Measurements from ENCODE around the gene ELF5.
A peak's percentile ranks its signal among the peaks of the same experiment; 100 is the strongest.

The ELF5 gene

DNA sequence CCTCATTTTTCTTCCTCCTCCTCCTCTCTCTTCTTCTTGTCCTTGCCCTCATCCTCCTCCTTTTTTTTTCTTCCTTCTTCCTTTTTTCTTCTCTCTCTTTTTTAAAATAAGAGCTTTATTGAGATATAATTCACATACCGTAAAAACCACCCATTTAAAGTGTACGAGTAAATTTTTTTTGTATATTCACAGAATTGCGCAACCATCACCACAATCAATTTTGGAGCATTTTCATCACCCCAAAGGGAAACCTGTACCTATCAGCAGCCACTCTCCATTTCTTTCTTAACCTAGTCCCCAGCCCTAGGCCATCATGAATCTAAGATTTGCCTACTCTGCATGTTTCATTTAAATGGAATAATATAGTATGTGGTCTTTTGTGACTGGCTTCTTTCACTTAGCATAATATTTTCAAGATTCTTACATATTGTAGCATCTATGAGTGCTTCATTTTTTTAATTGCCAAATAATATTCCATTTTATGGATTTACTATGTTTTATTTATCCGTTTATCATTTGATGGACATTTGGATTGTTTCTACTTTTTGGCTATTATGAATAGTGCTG, 39.9 kb downstream of the ELF5 start:
- DNase-seq (ENCODE audit: low read depth) = peak; percentile 35
- TF ChIP-seq MYC (IDR thresholded peaks at IDR 0.05; ENCODE audit: low read depth, low read length) = no peak
- TF ChIP-seq, protein P1, sequence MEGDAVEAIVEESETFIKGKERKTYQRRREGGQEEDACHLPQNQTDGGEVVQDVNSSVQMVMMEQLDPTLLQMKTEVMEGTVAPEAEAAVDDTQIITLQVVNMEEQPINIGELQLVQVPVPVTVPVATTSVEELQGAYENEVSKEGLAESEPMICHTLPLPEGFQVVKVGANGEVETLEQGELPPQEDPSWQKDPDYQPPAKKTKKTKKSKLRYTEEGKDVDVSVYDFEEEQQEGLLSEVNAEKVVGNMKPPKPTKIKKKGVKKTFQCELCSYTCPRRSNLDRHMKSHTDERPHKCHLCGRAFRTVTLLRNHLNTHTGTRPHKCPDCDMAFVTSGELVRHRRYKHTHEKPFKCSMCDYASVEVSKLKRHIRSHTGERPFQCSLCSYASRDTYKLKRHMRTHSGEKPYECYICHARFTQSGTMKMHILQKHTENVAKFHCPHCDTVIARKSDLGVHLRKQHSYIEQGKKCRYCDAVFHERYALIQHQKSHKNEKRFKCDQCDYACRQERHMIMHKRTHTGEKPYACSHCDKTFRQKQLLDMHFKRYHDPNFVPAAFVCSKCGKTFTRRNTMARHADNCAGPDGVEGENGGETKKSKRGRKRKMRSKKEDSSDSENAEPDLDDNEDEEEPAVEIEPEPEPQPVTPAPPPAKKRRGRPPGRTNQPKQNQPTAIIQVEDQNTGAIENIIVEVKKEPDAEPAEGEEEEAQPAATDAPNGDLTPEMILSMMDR (IDR thresholded peaks at IDR 0.05; ENCODE audit: low read depth, low read length) = no peak
- TF ChIP-seq, protein P2, sequence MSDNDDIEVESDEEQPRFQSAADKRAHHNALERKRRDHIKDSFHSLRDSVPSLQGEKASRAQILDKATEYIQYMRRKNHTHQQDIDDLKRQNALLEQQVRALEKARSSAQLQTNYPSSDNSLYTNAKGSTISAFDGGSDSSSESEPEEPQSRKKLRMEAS (IDR thresholded peaks at IDR 0.05; ENCODE audit: low read depth, low read length) = no peak
- TF ChIP-seq POLR2A (IDR thresholded peaks at IDR 0.05; ENCODE audit: extremely low read depth, insufficient read length) = no peak
- no peak overlapping the region for H3K4me3 ChIP-seq (ENCODE audit: low read depth, low read length)

DNA sequence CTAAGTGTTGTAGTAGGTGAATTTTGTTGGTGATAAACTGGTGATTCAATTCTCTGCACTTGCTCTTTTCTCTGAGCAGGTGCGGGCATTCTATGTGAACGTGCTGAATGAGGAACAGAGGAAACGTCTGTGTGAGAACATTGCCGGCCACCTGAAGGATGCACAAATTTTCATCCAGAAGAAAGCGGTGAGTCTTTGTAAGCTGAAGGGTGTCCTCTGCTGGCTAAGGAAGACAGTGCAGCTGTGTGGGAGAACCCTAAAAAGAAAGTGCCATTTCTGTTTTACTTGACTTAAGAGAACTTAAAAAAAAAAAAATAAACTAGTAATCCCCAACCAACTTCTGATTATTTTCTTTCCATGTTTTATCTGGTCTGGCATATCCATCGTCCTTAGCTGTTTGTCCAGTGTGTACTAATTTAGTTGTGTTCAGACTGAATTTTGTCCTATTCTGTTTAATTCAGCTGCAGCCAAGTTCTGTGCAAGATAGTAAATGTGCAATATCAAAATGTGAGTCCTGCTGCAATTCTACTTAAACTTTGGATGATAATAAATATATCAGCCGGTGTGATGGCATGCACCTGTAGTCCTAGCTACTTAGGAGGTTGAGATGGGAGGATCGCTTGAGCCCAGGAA, 45.3 kb downstream of the ELF5 start:
- H3K4me3 ChIP-seq (ENCODE audit: low read depth, low read length) = no peak overlapping the region
- TF ChIP-seq, protein P1 (IDR thresholded peaks at IDR 0.05; ENCODE audit: low read depth, low read length) = peak; percentile 90
- TF ChIP-seq MYC (IDR thresholded peaks at IDR 0.05; ENCODE audit: low read depth, low read length) (no peak), POLR2A (IDR thresholded peaks at IDR 0.05; ENCODE audit: extremely low read depth, insufficient read length) (no peak)
- TF ChIP-seq, protein P2 (IDR thresholded peaks at IDR 0.05; ENCODE audit: low read depth, low read length) = no peak
- peak; percentile 76 for DNase-seq (ENCODE audit: low read depth)

DNA sequence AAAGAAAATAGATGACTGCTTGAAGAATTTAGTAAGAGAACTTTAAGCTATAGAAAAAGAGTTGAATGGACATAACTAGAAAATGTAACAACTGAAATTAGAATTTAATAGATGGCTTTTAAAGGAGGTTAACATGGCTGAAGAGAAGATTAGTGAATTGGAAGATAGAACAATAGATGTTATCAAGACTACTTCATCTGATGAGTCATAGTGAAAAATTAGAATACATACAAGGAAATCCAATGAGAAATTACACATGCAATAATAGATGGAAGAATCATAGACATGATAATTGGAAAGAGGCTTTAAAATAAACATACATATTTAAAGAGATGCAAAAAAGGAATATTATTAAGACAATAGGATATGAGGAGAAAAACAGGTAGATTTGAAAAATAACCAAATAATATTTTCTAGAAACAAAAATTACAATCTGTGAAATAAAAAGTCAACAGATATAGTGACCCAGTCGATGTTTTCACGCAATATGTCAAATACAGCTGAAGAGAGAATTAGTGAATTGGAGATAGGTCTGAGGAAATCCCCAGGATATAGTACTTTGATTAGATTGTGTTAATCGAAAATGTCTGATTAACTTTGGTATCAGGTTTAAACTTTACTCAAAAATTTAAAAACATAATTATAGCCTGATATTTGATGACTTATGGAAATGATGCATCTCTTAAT, 46.6 kb downstream of the ELF5 start:
- TF ChIP-seq, protein P2 (IDR thresholded peaks at IDR 0.05; ENCODE audit: low read depth, low read length) = no peak
- TF ChIP-seq, protein P1 (IDR thresholded peaks at IDR 0.05; ENCODE audit: low read depth, low read length) = no peak
- TF ChIP-seq MYC (IDR thresholded peaks at IDR 0.05; ENCODE audit: low read depth, low read length) = no peak
- TF ChIP-seq POLR2A (IDR thresholded peaks at IDR 0.05; ENCODE audit: extremely low read depth, insufficient read length) = no peak
- H3K4me3 ChIP-seq (ENCODE audit: low read depth, low read length) = no peak overlapping the region
- no peak for DNase-seq (ENCODE audit: low read depth)

DNA sequence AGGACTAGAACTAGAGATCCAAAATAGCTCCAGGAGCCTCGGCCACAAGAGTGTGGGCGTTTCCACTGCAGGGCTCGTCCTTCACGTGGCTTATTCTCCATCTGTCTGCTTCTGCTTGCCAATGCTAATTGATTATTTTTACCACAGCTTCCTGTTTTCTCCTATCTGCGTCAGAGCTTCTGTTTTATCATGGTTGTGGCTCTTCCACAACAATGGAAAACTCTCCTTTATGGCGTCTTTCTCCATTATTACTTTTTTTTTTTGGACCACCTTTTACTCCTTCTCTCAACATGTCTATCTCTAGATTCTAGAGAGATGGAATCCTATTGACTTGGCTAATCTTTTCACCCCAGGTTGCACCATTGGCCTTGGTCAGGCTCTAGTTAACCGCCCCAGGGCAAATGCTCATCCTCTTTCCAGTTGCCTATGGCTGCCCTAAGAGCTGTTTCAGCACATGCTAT, 49.0 kb downstream of the ELF5 start:
- TF ChIP-seq MYC (IDR thresholded peaks at IDR 0.05; ENCODE audit: low read depth, low read length) (peak; percentile 88), POLR2A (IDR thresholded peaks at IDR 0.05; ENCODE audit: extremely low read depth, insufficient read length) (no peak)
- TF ChIP-seq, protein P2 (IDR thresholded peaks at IDR 0.05; ENCODE audit: low read depth, low read length) = peak; percentile 90
- TF ChIP-seq, protein P1 (IDR thresholded peaks at IDR 0.05; ENCODE audit: low read depth, low read length) = no peak
- DNase-seq (ENCODE audit: low read depth) = peak; percentile 85

DNA sequence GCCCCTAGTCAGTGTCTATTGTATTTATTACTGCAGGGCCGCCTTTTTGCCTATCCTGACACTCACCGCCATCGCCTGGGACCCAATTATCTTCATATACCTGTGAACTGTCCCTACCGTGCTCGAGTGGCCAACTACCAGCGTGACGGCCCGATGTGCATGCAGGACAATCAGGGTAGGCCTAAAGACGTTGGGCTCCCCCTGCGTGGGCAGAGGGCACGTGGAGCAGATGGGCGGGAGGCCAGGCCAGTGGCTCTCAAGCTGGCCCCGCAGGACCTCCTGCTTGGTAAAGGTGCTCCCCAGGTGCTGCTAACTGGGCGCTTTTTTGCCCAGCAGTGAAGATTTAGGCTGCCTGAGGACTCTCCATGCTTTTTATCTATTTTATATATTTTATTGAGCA, 52.4 kb downstream of the ELF5 start:
- TF ChIP-seq, protein P1 (IDR thresholded peaks at IDR 0.05; ENCODE audit: low read depth, low read length) = no peak
- TF ChIP-seq, protein P2 (IDR thresholded peaks at IDR 0.05; ENCODE audit: low read depth, low read length) = no peak
- no peak for TF ChIP-seq POLR2A (IDR thresholded peaks at IDR 0.05; ENCODE audit: extremely low read depth, insufficient read length)
- TF ChIP-seq MYC (IDR thresholded peaks at IDR 0.05; ENCODE audit: low read depth, low read length) = no peak
- H3K4me3 ChIP-seq (ENCODE audit: low read depth, low read length) = no peak overlapping the region
- no peak for DNase-seq (ENCODE audit: low read depth)

More for the DNA sequence above, 49.0 kb downstream of the ELF5 start:
- no peak overlapping the region for H3K4me3 ChIP-seq (ENCODE audit: low read depth, low read length)

Measured in NB4 (cell line).